Transverse colon (tissue), 4 donors: Measurements from ENCODE around the gene FGD3.

ENCODE experiments used
- CTCF ChIP-seq, 5 experiments: fragments of 200-600 bp in 3 of 5; fragments of 450-650 bp in 2 of 5; sonication (generic) in 3 of 5; IDR thresholded peaks; 1 replicate in 2 of 5; 2 replicates in 3 of 5; pipeline ENCODE4 v1.5.1; 2016 to 2017; ENCODE audit warnings: antibody characterized with exemption in 5 of 5, inconsistent platforms in 3 of 5, mild to moderate bottlenecking in 2 of 5, moderate library complexity in 1 of 5
- POLR2A ChIP-seq: fragments of 450-650 bp; IDR thresholded peaks from one replicate; pipeline ENCODE4 v1.6.1; 2016; ENCODE audit warnings: antibody characterized with exemption, mild to moderate bottlenecking, moderate library complexity
- POLR2AphosphoS5 ChIP-seq, 3 donors: sonication (generic); formaldehyde crosslinking; IDR thresholded peaks; one replicate each; pipeline ENCODE4 v1.6.1; 2016; ENCODE audit warnings: antibody characterized with exemption in 3 of 3

DNA sequence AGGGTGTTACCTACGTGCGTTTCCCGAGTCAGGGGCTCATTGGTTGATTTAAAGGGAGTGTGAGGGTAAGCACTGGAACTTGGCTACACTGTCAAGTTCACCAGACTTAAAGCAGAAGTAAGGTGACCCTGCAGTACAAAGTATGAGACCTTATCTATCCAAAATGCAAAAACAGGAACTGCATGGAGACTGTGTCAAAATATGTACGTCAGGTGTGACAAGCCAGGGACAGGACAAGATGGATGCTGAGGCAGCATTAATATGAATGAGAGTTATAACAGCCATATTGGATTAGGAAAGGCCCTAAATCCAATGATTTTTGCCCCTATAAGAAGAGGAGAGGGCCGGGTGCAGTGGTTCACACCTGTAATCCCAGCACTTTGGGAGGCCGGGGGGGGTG is 95.8 kb downstream of the FGD3 start:
- TF ChIP-seq CTCF (IDR thresholded peaks at IDR 0.05) (no peak), POLR2A (no peak), POLR2AphosphoS5 (IDR thresholded peaks at IDR 0.05) (no peak)
